Measurements from ENCODE around the gene FAT1.
A peak's percentile ranks its signal among the peaks of the same experiment; 100 is the strongest.

Gene FAT1

DNA sequence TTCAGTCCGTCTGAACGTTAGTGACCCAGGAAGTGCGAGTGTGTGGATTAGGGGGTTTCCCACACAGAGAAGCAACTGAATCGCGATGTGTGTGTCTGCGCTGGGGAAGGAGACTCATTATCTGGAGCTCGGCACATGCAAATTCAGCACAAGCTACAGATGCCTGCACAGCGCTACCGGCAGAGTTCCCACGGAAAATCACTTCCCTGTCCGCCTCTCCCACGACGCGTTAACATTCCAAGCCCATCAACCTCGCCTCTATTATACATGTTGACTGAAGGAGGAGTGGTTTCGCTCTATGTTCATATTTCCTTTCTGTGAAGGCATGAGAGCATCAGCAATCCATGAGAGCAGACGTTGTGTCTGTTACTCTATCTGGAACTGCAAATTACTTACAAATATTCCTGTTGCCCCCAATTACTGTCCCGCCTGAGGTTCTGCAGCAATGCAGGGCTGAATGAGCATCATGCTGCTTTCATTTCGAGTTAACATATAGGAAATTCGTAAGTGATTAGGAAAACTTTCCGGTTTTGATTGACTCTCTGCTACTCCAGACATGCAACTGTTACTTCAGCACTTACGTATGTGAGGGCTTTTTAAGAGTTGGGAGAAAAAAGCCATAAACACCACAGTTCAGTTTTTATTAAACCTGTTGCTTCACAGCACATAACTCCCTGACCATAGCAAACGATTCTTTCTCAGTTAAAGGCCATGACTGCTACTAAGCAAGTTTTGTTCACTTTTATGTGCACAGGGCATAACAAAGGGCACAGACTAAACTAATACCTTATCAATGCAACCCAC is 153.3 kb downstream of the FAT1 start:
- no peak for DNase-seq (ENCODE audit: low spot score)

DNA sequence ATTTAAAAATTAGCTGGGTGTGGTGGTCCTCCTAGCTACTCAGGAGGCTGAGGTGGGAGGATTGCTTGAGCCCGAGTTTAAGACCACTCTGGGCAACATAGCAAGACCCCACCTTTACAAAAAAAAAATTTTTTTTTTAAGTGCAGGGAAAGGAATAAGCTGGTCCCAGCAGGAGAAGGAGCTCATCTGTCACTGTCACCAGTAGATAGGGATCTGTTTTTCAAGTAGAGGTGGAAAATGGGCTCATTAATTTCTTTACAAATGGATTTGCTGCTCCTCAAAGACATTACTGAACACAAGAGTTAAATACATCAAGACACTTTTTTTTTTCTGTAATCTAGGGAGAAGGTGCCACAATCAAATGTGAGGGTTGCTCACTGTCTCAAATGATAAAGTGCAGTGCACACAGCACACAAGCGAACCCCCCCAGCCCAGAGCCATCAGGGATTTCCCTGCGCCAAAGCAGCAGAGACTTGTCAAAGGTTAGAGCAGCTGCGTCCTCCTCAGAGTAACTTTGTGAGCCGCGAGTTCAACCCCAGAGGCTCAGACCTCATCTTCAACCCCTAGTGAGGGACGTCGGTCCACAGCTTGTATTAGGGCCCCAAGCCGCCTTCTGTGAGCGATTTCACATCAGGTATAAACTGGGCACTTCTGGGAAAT is 154.0 kb downstream of the FAT1 start:
- DNase-seq (ENCODE audit: low spot score): no peak

DNA sequence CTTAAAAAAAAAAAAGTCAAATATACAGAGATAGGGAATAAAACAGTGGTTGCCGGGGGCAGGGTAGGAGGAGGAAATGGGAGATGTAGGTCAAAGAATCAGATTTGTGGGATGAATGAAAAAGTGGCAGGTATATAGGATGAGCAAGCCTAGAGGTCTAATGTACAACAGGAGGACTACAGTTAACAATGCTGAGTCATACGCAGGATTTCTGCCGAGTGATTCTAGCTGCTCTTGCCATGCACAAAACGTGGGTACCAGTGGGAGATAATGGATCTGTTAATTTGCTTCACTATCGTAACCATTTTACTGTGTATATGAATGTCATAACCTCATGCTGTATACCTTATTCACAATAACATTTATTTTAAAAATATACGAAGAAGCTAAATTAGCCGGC is 157.6 kb downstream of the FAT1 start:
- DNase-seq (ENCODE audit: low spot score): no peak

DNA sequence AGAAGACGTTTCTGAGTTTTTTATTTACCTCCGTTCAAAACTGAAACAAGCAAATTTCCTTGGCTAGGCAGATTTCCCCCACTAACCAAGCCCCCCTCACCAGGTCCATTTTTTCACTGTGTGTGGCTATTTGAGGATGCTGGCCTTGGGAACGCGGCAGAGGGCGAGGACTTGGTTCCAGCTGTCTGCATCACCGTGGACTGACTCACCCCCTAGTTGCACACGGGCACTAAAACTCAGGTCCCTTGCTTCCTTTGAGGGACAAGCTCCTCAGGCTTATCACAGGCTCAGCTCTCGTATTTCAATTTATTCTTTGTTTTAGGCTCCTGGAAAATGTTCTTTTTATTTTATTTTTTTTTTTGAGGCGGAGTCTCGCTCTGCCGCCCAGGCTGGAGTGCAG is 159.9 kb downstream of the FAT1 start:
- DNase-seq (ENCODE audit: low spot score): no peak

DNA sequence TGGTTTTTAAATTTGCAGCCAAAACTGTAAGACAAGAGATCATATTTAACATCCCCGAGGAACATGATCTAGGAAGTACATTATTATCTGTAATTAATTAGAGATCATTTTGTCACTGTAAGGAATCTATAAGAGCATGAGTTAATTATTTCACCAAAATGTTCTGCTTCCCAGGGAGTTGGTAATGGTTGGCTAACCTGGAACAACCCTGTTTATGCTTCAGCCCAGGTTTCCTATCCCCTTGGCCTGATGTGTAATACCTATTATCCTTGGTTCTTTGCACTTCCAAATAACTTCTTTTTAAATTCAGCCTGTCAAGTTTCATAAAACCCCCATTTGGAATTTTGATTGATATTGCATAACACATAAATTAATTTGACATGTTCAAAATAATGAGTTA is 161.9 kb downstream of the FAT1 start:
- DNase-seq (ENCODE audit: low spot score): no peak

GRCh38 chr4:186560647-186561046 is 163.0 kb downstream of the FAT1 start:
- no peak for DNase-seq (ENCODE audit: low spot score)

GRCh38 chr4:186557486-186557885 is 166.2 kb downstream of the FAT1 start:
- DNase-seq (ENCODE audit: low spot score): no peak

DNA sequence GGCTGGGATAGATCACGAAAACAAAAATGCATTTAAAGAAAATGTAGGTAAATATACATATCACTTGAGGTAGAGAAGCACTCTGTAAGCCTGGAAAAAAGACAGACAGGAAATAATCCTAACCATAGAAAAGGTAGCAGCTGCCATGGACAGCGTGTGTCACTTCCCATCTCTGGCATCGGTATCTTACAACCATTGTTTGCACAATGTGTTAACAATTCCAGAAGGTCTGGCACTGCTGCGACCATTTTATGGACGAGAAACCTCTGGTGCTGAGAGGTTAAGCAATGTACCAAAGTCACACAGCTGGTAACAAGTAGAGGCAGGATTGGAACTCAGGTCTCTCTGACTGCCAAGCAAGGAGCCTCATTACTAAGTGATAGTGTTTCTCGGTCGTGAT is 166.6 kb downstream of the FAT1 start:
- no peak for DNase-seq (ENCODE audit: low spot score)

DNA sequence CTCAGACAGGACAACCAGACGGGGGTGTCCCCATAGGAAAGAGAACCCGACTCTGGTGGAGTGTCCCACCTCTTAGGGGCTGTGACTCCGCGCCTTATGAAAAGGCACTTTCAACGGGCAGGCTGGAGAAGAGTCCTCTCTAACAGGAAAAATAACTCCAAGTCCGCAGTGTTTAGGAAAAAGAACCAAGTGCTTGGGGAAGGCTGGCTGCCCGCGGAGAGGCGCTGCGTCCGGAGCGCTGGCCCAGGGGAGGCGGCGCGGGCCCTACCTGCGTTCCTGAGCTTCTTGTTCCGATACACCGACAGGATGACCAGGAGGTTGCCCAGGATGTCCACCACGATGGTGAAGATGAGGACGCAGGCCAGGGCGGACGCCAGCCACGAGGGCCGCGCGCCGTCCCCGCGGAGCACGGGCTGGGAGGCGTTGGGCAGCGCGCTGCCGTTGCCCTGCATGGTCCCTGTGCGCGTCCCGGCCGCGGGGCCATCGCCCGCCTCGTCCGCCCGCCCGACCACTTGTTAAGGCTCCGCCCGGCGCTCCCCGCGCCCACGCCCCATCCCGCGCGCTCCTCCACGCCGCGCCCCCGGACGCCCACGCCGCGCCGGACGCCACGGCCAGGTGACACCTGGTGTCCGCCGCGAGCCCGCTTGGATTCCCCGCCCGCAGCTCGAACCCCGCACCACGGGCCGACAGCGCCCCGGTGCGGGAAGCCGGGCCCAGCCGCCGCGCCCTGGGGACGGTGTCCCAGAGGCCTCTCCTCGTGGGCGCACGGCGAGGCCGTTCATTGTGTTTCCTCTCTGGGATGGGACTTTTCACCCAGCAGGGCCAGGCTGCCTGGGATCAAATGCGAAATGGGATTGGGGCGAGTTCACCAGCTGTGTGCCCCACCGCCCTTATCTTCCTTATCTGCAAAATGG is 168.5 kb downstream of the FAT1 start, which contains the start of gene MTNR1A:
TSS of gene MTNR1A (minus strand) at position 654 of the 914 bp plus-strand sequence. CDS start at position 452, 202 bp downstream.
- peak; percentile 78 for DNase-seq (ENCODE audit: low spot score)

DNA sequence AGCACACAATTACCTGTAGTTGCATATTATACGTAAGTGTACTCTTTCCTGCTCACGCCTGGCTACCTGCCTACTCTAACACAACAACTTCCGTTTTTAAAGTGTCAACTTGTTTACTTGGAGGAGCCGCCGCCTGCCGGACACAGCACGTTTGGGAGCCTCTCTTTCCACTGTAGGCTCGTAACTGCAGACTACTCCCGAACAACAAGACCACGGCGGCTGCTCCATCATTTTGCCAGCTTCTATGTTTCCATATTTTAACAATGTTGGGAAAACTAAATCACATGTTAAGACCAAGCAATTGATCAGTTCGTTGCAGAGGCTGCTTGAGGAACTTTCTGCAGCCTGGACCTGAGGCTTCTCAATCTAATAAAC is 169.1 kb downstream of the FAT1 start:
- DNase-seq (ENCODE audit: low spot score): peak; percentile 57

DNA sequence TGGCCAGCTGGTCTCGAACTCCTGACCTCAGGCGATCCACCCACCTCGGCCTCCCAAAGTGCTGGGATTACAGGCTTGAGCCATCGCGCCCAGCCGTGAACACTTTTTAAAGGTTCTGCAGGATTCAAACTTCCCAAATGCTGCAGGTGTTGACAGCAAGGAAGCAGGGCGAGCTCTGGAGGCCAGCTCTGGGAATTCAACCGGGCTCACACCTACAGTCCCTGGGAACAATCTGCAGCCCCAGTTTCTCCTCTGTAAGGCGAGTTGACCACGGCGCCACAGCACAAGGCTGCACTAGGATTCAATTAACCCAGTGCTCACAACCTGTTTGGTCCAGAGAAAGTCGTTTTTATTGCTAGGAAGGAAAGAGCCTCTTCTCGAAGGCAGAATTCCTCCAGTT is 169.9 kb downstream of the FAT1 start:
- DNase-seq (ENCODE audit: low spot score): peak; percentile 26

DNA sequence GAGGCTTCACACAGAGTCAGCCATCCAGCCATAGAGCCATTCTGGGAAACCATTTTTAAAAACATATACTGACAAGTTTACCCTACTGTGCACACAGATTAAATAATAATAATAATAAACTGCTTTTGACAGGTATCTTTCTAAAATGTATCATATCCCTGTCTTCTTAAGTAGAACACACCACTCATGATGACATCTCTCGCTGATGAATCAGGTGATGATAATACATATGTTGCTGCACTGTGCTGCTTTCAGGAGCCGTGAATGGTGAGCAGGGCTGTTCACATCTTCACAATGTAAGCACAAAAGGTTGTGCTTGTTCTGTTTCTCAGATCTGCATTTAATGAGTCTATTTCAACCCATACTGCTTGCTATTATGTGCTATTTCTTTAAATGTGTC is 171.8 kb downstream of the FAT1 start:
- DNase-seq (ENCODE audit: low spot score): no peak

DNA sequence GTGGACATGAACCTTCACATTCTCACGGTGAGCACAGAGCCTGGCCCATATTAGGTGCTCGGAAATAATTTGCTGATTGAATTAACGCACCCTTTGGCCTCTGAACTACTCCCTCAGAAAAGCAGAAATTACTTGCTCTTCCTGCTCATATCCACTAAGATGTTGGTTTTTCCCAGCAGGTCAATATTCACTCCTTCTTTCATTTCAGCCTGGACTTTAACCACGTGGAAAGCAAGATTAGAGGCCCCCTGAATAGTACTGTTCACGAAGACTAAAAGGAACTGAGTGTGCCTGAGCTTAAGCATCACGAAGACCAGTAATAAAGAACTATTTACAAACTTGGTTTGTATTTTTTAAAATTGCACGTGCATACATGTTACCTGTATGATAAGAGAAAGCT is 178.2 kb downstream of the FAT1 start:
- DNase-seq (ENCODE audit: low spot score): no peak

GRCh38 chr4:186543206-186543605 is 180.4 kb downstream of the FAT1 start:
- DNase-seq (ENCODE audit: low spot score): no peak

GRCh38 chr4:186541801-186542200 is 181.9 kb downstream of the FAT1 start:
- DNase-seq (ENCODE audit: low spot score): no peak

DNA sequence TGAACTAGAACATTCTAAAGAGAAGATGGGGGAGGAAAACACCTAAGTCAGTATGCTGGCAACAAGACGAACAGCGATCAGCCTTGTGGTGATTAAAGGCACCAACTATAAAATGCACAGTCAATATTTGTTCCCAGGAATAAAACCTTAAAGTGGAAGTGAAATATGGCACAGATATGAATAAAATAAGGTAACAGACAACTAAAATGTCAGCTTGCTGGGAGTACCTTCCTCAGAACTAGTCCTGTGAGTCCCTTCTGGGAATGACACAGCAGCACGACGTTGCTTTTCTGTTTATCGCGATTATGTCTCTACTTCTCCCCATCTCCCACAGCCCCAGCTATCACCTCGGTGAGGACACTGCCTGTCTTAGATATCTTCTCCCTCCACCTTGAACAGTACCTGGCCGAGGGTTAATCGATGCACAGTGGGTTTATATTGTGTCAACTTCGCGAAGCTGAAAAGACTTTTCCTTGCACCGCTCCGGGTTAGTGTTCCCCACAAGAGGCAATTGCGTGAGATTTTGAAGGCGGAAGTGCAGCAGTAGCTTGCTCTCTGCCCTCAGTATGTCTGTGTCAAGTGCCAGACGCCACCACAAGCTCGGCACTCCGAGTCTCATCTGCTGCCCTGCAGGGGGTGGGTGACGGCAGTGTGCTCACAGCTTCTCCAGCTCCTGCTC is 185.7 kb downstream of the FAT1 start:
- DNase-seq (ENCODE audit: low spot score): no peak
